H9 (cell line): ENCODE data around the gene CEP41. TPM values are rescaled to one million over a fixed set of nuclear protein-coding genes. Genes with fewer than 3 reads are reported as not detected.

Experiments used
- DNase-seq: peaks from one replicate; pipeline ENCODE4 v3.0.0-alpha.2; 2017
- H2AFZ ChIP-seq: one replicate; pipeline ENCODE4 v1.6.1; 2013; ENCODE audit warnings: mild to moderate bottlenecking, low read length, control low read depth, moderate library complexity
- H2AK5ac ChIP-seq: 2 replicates; pipeline ENCODE4 v1.6.1; 2013; ENCODE audit warnings: low read length, control low read depth, mixed read lengths; ENCODE audit not compliant: insufficient read length
- H2BK120ac ChIP-seq: one replicate; pipeline ENCODE4 v1.6.1; 2013; ENCODE audit warnings: low read depth, mild to moderate bottlenecking, low read length, control low read depth, inconsistent platforms; ENCODE audit not compliant: poor library complexity, severe bottlenecking
- H2BK12ac ChIP-seq: 2 replicates; pipeline ENCODE4 v1.6.1; 2013; ENCODE audit warnings: low read length, control low read depth, mixed read lengths, low read depth; ENCODE audit not compliant: insufficient read length
- H2BK15ac ChIP-seq: 2 replicates; pipeline ENCODE4 v1.6.1; 2013; ENCODE audit warnings: low read depth, low read length, control low read depth
- H2BK20ac ChIP-seq: one replicate; pipeline ENCODE4 v1.6.1; 2013; ENCODE audit warnings: low read depth, mild to moderate bottlenecking, low read length, control low read depth, inconsistent platforms; ENCODE audit not compliant: poor library complexity, severe bottlenecking
- H2BK5ac ChIP-seq: 2 replicates; pipeline ENCODE4 v1.6.1; 2013; ENCODE audit warnings: low read length, control low read depth, mixed read lengths; ENCODE audit not compliant: insufficient read length
- H3K14ac ChIP-seq: 2 replicates; pipeline ENCODE4 v1.6.1; 2013; ENCODE audit warnings: low read length, control low read depth; ENCODE audit not compliant: insufficient read depth
- H3K18ac ChIP-seq: 2 replicates; pipeline ENCODE4 v1.6.1; 2013; ENCODE audit warnings: low read depth, mild to moderate bottlenecking, mixed read lengths, low read length, control low read depth; ENCODE audit not compliant: insufficient read length
- H3K23ac ChIP-seq: 2 replicates; pipeline ENCODE4 v1.6.1; 2013; ENCODE audit warnings: low read length, control low read depth, mixed read lengths, low read depth; ENCODE audit not compliant: insufficient read length
- H3K23me2 ChIP-seq: 2 replicates; pipeline ENCODE4 v1.6.1; 2013; ENCODE audit warnings: low read depth, mild to moderate bottlenecking, mixed read lengths, low read length, control low read depth; ENCODE audit not compliant: insufficient read length, poor library complexity, severe bottlenecking
- H3K27ac ChIP-seq: 2 replicates; pipeline ENCODE4 v1.5.1; 2013; ENCODE audit warnings: low read length, control low read depth, mixed read lengths, low read depth; ENCODE audit not compliant: insufficient read length
- H3K27me3 ChIP-seq: 2 replicates; pipeline ENCODE4 v1.6.1; 2013; ENCODE audit warnings: low read length, control low read depth, inconsistent platforms; ENCODE audit not compliant: insufficient read depth
- H3K4ac ChIP-seq: 2 replicates; pipeline ENCODE4 v1.6.1; 2013; ENCODE audit warnings: low read depth, mild to moderate bottlenecking, control low read depth, inconsistent platforms, low read length, moderate library complexity
- H3K4me1 ChIP-seq: 2 replicates; pipeline ENCODE4 v1.6.1; 2013; ENCODE audit warnings: low read length, control low read depth, inconsistent platforms; ENCODE audit not compliant: insufficient read depth
- H3K4me2 ChIP-seq: 2 replicates; pipeline ENCODE4 v1.6.1; 2013; ENCODE audit warnings: low read length, control low read depth, mixed read lengths; ENCODE audit not compliant: insufficient read length, insufficient read depth
- H3K56ac ChIP-seq: 2 replicates; pipeline ENCODE4 v1.6.1; 2013; ENCODE audit warnings: low read depth, mild to moderate bottlenecking, mixed read lengths, low read length, control low read depth; ENCODE audit not compliant: insufficient read length
- H3K79me1 ChIP-seq: 2 replicates; pipeline ENCODE4 v1.6.1; 2013; ENCODE audit warnings: low read depth, mild to moderate bottlenecking, moderate library complexity, low read length, control low read depth, inconsistent platforms; ENCODE audit not compliant: insufficient read depth, poor library complexity, severe bottlenecking
- H3K79me2 ChIP-seq: 2 replicates; pipeline ENCODE4 v1.6.1; 2013; ENCODE audit warnings: low read length, control low read depth, inconsistent platforms; ENCODE audit not compliant: insufficient read depth
- H3K9ac ChIP-seq: 2 replicates; pipeline ENCODE4 v1.6.1; 2013; ENCODE audit warnings: low read length, control low read depth, mixed read lengths; ENCODE audit not compliant: insufficient read length; ENCODE audit errors: extremely low read depth
- H3K9me3 ChIP-seq: one replicate; pipeline ENCODE4 v1.6.1; 2013; ENCODE audit warnings: low read depth, low read length, inconsistent platforms; ENCODE audit not compliant: control insufficient read depth
- H3T11ph ChIP-seq: one replicate; pipeline ENCODE4 v1.6.1; 2013; ENCODE audit warnings: mild to moderate bottlenecking, low read length, control low read depth, inconsistent platforms
- H4K20me1 ChIP-seq: one replicate; pipeline ENCODE4 v1.6.1; 2013; ENCODE audit not compliant: control insufficient read depth, insufficient read length, insufficient read depth
- H4K5ac ChIP-seq: 2 replicates; pipeline ENCODE4 v1.6.1; 2013; ENCODE audit warnings: low read depth, mild to moderate bottlenecking, mixed read lengths, low read length, control low read depth; ENCODE audit not compliant: insufficient read length
- H4K8ac ChIP-seq: replicated peaks from 2 replicates; pipeline ENCODE4 v1.6.1; 2013; ENCODE audit warnings: low read length, control low read depth, mixed read lengths, low read depth; ENCODE audit not compliant: insufficient read length
- H4K91ac ChIP-seq: 2 replicates; pipeline ENCODE4 v1.6.1; 2013; ENCODE audit warnings: low read depth, mild to moderate bottlenecking, moderate library complexity, mixed read lengths, low read length, control low read depth; ENCODE audit not compliant: insufficient read length
- H3K27ac Mint-ChIP-seq, 3 experiments: 2 replicates in 2 of 3; 3 replicates in 1 of 3; pipeline ENCODE4 v1.8.0; 2020 to 2021; ENCODE audit warnings: mixed read lengths in 3 of 3, mild to moderate bottlenecking in 1 of 3, moderate library complexity in 1 of 3
- H3K27me3 Mint-ChIP-seq: 2 replicates; pipeline ENCODE4 v1.8.0; 2021; ENCODE audit warnings: low read depth, mild to moderate bottlenecking, moderate library complexity, mixed read lengths
- H3K36me3 Mint-ChIP-seq, 3 experiments: 2 replicates in 2 of 3; 3 replicates in 1 of 3; pipeline ENCODE4 v1.8.0; 2020 to 2021; ENCODE audit warnings: low read depth in 3 of 3, mixed read lengths in 3 of 3; ENCODE audit not compliant: insufficient read depth in 1 of 3
- H3K4me1 Mint-ChIP-seq, 2 experiments: 2 replicates each; pipeline ENCODE4 v1.8.0; 2020; ENCODE audit warnings: mixed read lengths in 2 of 2
- H3K4me3 Mint-ChIP-seq, 2 experiments: 2 replicates in 1 of 2; 3 replicates in 1 of 2; pipeline ENCODE4 v1.8.0; 2020 to 2021; ENCODE audit warnings: mild to moderate bottlenecking in 2 of 2, mixed read lengths in 2 of 2, moderate library complexity in 1 of 2
- H3K9me3 Mint-ChIP-seq, 2 experiments: 2 replicates in 1 of 2; 3 replicates in 1 of 2; pipeline ENCODE4 v1.8.0; 2020; ENCODE audit warnings: mild to moderate bottlenecking in 2 of 2, mixed read lengths in 2 of 2, moderate library complexity in 1 of 2
- WGBS: extraction: QIAGEN DNeasy Blood & Tissue Kit; methylation state at CpG from one replicate; pipeline ENCODE4 v1.1.7; 2013; ENCODE audit warnings: missing lambda C conversion rate, low lambda C conversion rate, mixed read lengths; ENCODE audit not compliant: insufficient read length; ENCODE audit errors: extremely low coverage; 5-methylcytosine and 5-hydroxymethylcytosine counted together
- total RNA-seq: library from RNA; stranded (reverse); gene quantifications from 2 replicates; pipeline ENCODE4 v1.2.1, GENCODE V29; 2021
- TF ChIP-seq, protein P1 (sequence below): fragments of 200-600 bp; sonication (generic); conservative IDR thresholded peaks from 3 replicates; pipeline ENCODE4 v1.8.0; 2021; ENCODE audit warnings: antibody characterized with exemption, mild to moderate bottlenecking

Gene CEP41
- total RNA-seq, 1 experiment from 2014 or later = 9.7 TPM

DNA sequence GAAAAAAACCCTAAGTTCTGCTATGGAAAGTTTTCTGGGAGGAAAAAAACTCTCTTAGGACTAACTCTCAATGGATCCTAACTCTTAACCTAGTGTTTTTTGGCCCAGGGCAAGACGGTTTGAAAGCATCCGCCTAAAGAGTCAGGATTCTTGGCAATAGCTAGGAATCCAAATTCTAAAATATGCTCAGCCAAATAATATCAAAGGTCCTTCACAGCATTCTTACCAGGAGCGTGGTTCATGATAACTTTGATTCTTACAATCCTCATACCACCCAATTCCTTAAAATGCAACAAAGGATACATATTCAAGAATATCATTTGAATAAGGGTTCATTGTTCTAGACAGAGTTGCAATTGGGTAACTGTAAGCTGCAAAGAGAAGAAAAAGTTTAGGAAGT lies 39.2 kb downstream of the CEP41 start:
- no CpG with 5 or more reads among the region's 3 CpGs for WGBS
- no peak overlapping the region for H3K23ac ChIP-seq
- no peak for DNase-seq
- H3K9ac ChIP-seq = no peak overlapping the region
- no peak overlapping the region for H3K4me2 ChIP-seq
- no peaks in the 10 kb centered on the region for H4K20me1 ChIP-seq
- no peaks in the 10 kb centered on the region for H3K9me3 ChIP-seq
- no peak overlapping the region for H2BK20ac ChIP-seq
- H3K79me2 ChIP-seq = no peaks in the 10 kb centered on the region
- TF ChIP-seq, protein P1, sequence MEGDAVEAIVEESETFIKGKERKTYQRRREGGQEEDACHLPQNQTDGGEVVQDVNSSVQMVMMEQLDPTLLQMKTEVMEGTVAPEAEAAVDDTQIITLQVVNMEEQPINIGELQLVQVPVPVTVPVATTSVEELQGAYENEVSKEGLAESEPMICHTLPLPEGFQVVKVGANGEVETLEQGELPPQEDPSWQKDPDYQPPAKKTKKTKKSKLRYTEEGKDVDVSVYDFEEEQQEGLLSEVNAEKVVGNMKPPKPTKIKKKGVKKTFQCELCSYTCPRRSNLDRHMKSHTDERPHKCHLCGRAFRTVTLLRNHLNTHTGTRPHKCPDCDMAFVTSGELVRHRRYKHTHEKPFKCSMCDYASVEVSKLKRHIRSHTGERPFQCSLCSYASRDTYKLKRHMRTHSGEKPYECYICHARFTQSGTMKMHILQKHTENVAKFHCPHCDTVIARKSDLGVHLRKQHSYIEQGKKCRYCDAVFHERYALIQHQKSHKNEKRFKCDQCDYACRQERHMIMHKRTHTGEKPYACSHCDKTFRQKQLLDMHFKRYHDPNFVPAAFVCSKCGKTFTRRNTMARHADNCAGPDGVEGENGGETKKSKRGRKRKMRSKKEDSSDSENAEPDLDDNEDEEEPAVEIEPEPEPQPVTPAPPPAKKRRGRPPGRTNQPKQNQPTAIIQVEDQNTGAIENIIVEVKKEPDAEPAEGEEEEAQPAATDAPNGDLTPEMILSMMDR = no peak
- no peak overlapping the region for H2BK120ac ChIP-seq
- no peaks in the 10 kb centered on the region for H3K4me1 ChIP-seq
- no peaks in the 10 kb centered on the region for H3K27me3 ChIP-seq
- no peak overlapping the region for H2AFZ ChIP-seq
- no peaks in the 10 kb centered on the region for H3K27me3 Mint-ChIP-seq
- no peak overlapping the region for H3K4me3 Mint-ChIP-seq
- H3K56ac ChIP-seq = no peak overlapping the region
- H3K27ac Mint-ChIP-seq = no peak overlapping the region
- no peak overlapping the region for H4K8ac ChIP-seq
- no peak overlapping the region for H3T11ph ChIP-seq
- H2AK5ac ChIP-seq = no peak overlapping the region
- no peak overlapping the region for H4K5ac ChIP-seq
- no peak overlapping the region for H3K18ac ChIP-seq
- no peak overlapping the region for H2BK5ac ChIP-seq
- H3K14ac ChIP-seq = no peak overlapping the region
- no peak overlapping the region for H3K27ac ChIP-seq
- no peaks in the 10 kb centered on the region for H3K9me3 Mint-ChIP-seq
- H4K91ac ChIP-seq = no peak overlapping the region
- no peak overlapping the region for H2BK12ac ChIP-seq
- H3K23me2 ChIP-seq = no peaks in the 10 kb centered on the region
- H3K4ac ChIP-seq = no peak overlapping the region
- peaks cover 4 to 14% of the 10 kb centered on the region in 2 experiments for H3K4me1 Mint-ChIP-seq
- H3K36me3 Mint-ChIP-seq = peaks cover 0 to 12% (median 6%) of the 10 kb centered on the region in 3 experiments; a peak in 3 of 7 replicates
- no peaks in the 10 kb centered on the region for H3K79me1 ChIP-seq
- no peak overlapping the region for H2BK15ac ChIP-seq
